Astrocyte (in vitro differentiated cells and primary cell): ENCODE data around the gene KRTAP5-6. TPM values are rescaled to one million over a fixed set of nuclear protein-coding genes. Genes with fewer than 3 reads are reported as not detected.

Experiments
- DNase-seq: peaks from one replicate; pipeline ENCODE4 v3.0.0-alpha.2; 2010; ENCODE audit warnings: low read depth
- FAIRE-seq: peaks from 2 replicates; lab custom pipeline; 2011; peaks lifted over from hg19 to GRCh38; lab: Jason Lieb, UNC
- H2AFZ ChIP-seq: 2 replicates; pipeline ENCODE4 v1.6.0; 2012; ENCODE audit warnings: low read depth, low read length, inconsistent platforms
- H3K27ac ChIP-seq: 2 replicates; pipeline ENCODE4 v1.5.1; 2011; ENCODE audit warnings: low read depth, low read length, inconsistent platforms
- H3K27me3 ChIP-seq: 2 replicates; pipeline ENCODE4 v1.6.0; 2011; ENCODE audit warnings: low read length, inconsistent platforms; ENCODE audit not compliant: insufficient read depth
- H3K36me3 ChIP-seq: 2 replicates; pipeline ENCODE4 v1.5.1; 2011; ENCODE audit warnings: low read length, inconsistent platforms; ENCODE audit not compliant: insufficient read depth
- H3K4me1 ChIP-seq: 2 replicates; pipeline ENCODE4 v1.5.1; 2011; ENCODE audit warnings: low read length, inconsistent platforms; ENCODE audit not compliant: insufficient read depth
- H3K4me2 ChIP-seq: 2 replicates; pipeline ENCODE4 v1.6.0; 2012; ENCODE audit warnings: low read length, inconsistent platforms
- H3K4me3 ChIP-seq: 2 replicates; pipeline ENCODE4 v1.5.1; 2011; ENCODE audit warnings: low read depth, mild to moderate bottlenecking, low read length, inconsistent platforms; ENCODE audit not compliant: insufficient read depth
- H3K79me2 ChIP-seq: 2 replicates; pipeline ENCODE4 v1.6.0; 2012; ENCODE audit warnings: mild to moderate bottlenecking, low read length, inconsistent platforms; ENCODE audit not compliant: insufficient read depth
- H3K9ac ChIP-seq: 2 replicates; pipeline ENCODE4 v1.6.0; 2012; ENCODE audit warnings: mild to moderate bottlenecking, low read length, inconsistent platforms
- H3K9me3 ChIP-seq: 2 replicates; pipeline ENCODE4 v1.5.1; 2012; ENCODE audit warnings: low read depth, mild to moderate bottlenecking, low read length, inconsistent platforms; ENCODE audit not compliant: insufficient read depth
- H4K20me1 ChIP-seq: 2 replicates; pipeline ENCODE4 v1.6.0; 2012; ENCODE audit warnings: low read length, inconsistent platforms; ENCODE audit not compliant: insufficient read depth
- H3K27ac Mint-ChIP-seq: one replicate; pipeline ENCODE4 v1.8.0; 2021; ENCODE audit warnings: mild to moderate bottlenecking, mixed read lengths; ENCODE audit not compliant: unreplicated experiment
- H3K27me3 Mint-ChIP-seq: one replicate; pipeline ENCODE4 v1.8.0; 2021; ENCODE audit warnings: low read depth, mixed read lengths; ENCODE audit not compliant: unreplicated experiment
- H3K36me3 Mint-ChIP-seq: one replicate; pipeline ENCODE4 v1.8.0; 2021; ENCODE audit warnings: low read depth, mixed read lengths; ENCODE audit not compliant: unreplicated experiment
- H3K4me1 Mint-ChIP-seq: one replicate; pipeline ENCODE4 v1.8.0; 2021; ENCODE audit warnings: low read depth, mixed read lengths; ENCODE audit not compliant: unreplicated experiment
- H3K4me3 Mint-ChIP-seq: one replicate; pipeline ENCODE4 v1.8.0; 2021; ENCODE audit warnings: mild to moderate bottlenecking, moderate library complexity, mixed read lengths; ENCODE audit not compliant: unreplicated experiment
- H3K9me3 Mint-ChIP-seq: one replicate; pipeline ENCODE4 v1.8.0; 2021; ENCODE audit warnings: mild to moderate bottlenecking, mixed read lengths; ENCODE audit not compliant: unreplicated experiment
- EZH2 ChIP-seq: IDR thresholded peaks from 2 replicates; pipeline ENCODE4 v1.6.1; 2012; ENCODE audit warnings: mild to moderate bottlenecking, low read length, inconsistent platforms; ENCODE audit not compliant: insufficient read depth
- total RNA-seq: library from RNA; stranded (reverse); gene quantifications from 2 replicates; pipeline ENCODE4 v1.2.1, GENCODE V29; 2021
- TF ChIP-seq, protein P1 (sequence below): IDR thresholded peaks from 2 replicates; pipeline ENCODE4 v1.5.1; 2011; ENCODE audit warnings: low read depth, mild to moderate bottlenecking, inconsistent platforms, low read length, moderate library complexity; ENCODE audit not compliant: insufficient read depth

Gene KRTAP5-6
- total RNA-seq, 1 donor from 2014 or later: not detected

DNA sequence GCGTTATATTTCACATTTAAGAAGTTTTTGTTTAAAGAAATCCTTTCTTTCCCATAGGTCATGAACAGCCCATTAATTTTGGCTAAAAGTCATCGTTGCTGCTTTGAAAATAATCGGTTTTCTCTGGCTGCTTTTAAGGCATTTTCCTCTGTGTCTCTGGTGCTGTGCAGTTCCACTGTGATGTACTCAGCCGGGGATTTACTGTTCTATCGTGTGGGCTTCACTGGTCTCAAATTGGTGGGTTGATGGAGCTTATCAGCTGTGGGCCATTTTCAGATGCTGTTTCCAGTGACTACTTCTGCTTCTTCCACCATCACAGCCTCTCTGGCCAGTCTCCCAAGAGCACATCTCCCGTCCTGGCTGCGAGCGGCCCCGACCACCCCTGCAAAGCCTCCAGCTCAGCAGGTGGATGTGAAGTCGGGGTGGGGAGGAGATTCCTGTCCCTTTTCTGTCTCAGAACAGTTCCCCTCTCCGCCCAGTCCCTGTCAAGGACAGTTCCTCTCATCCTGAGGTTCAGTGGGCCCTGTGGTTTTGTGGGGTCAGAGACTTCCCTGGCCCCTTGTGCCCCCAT, 33.1 kb downstream of the KRTAP5-6 start:
- Mint-ChIP-seq H3K9me3 (no peaks in the 10 kb centered on the region), H3K27ac (no peak overlapping the region), H3K36me3 (no peaks in the 10 kb centered on the region), H3K4me1 (no peaks in the 10 kb centered on the region), H3K4me3 (no peak overlapping the region), H3K27me3 (peaks cover 75% of the 10 kb centered on the region)
- Histone ChIP-seq H3K4me1 (no peaks in the 10 kb centered on the region), H3K27ac (no peak overlapping the region), H3K79me2 (no peaks in the 10 kb centered on the region), H3K9me3 (peaks cover 6% of the 10 kb centered on the region), H3K4me2 (no peak overlapping the region), H3K36me3 (no peaks in the 10 kb centered on the region), H3K9ac (no peak overlapping the region), H2AFZ (no peak overlapping the region), H3K4me3 (no peak overlapping the region), H3K27me3 (peaks cover 13% of the 10 kb centered on the region), H4K20me1 (no peaks in the 10 kb centered on the region)
- TF ChIP-seq, protein P1, sequence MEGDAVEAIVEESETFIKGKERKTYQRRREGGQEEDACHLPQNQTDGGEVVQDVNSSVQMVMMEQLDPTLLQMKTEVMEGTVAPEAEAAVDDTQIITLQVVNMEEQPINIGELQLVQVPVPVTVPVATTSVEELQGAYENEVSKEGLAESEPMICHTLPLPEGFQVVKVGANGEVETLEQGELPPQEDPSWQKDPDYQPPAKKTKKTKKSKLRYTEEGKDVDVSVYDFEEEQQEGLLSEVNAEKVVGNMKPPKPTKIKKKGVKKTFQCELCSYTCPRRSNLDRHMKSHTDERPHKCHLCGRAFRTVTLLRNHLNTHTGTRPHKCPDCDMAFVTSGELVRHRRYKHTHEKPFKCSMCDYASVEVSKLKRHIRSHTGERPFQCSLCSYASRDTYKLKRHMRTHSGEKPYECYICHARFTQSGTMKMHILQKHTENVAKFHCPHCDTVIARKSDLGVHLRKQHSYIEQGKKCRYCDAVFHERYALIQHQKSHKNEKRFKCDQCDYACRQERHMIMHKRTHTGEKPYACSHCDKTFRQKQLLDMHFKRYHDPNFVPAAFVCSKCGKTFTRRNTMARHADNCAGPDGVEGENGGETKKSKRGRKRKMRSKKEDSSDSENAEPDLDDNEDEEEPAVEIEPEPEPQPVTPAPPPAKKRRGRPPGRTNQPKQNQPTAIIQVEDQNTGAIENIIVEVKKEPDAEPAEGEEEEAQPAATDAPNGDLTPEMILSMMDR: no peak
- TF ChIP-seq EZH2: no peak
- FAIRE-seq: no peak
- no peak for DNase-seq

- peaks cover 9% of the 10 kb centered on the region for H3K9me3 Mint-ChIP-seq
- H3K27ac Mint-ChIP-seq: no peak overlapping the region
- H3K4me1 Mint-ChIP-seq: no peaks in the 10 kb centered on the region
These were observed 34.6 kb downstream of the KRTAP5-6 start for GRCh38 chr11:1731451-1732059.

More at GRCh38 chr11:1731451-1732059, 34.6 kb downstream of the KRTAP5-6 start:
- Histone ChIP-seq H3K36me3 (no peaks in the 10 kb centered on the region), H2AFZ (no peak overlapping the region), H4K20me1 (no peaks in the 10 kb centered on the region), H3K4me1 (no peaks in the 10 kb centered on the region), H3K4me3 (no peak overlapping the region), H3K27me3 (peaks cover 13% of the 10 kb centered on the region), H3K9me3 (peaks cover 9% of the 10 kb centered on the region), H3K27ac (no peak overlapping the region), H3K79me2 (no peaks in the 10 kb centered on the region), H3K4me2 (no peak overlapping the region), H3K9ac (no peak overlapping the region)
- TF ChIP-seq, protein P1: no peak
- TF ChIP-seq EZH2: no peak
- DNase-seq: no peak
- FAIRE-seq: no peak
- Mint-ChIP-seq H3K4me3 (no peak overlapping the region), H3K27me3 (peaks cover 84% of the 10 kb centered on the region), H3K36me3 (peaks cover 2% of the 10 kb centered on the region)
